ENCODE data around the gene FCGR3B.
"Not testable (repeated sequence)": the region's sequence is repeated elsewhere in the genome, so short reads cannot be mapped to it uniquely, and the experiment has no call there.

The FCGR3B gene

GRCh38 chr1:161638251-161638993 lies 7.4 kb upstream of the FCGR3B start:
- DNase-seq, result not testable (repeated sequence)

- DNase-seq, result not testable (repeated sequence)
These were observed 6.0 kb upstream of the FCGR3B start for GRCh38 chr1:161636976-161637375.

GRCh38 chr1:161636189-161636782 lies 5.3 kb upstream of the FCGR3B start:
- not testable (repeated sequence) for DNase-seq

- not testable (repeated sequence) for DNase-seq
These were observed 4.0 kb upstream of the FCGR3B start for GRCh38 chr1:161634993-161635392.

- DNase-seq, result not testable (repeated sequence)
These were observed 741 bp downstream of the FCGR3B start for GRCh38 chr1:161630128-161630742.

- DNase-seq, result not testable (repeated sequence)
These were observed 4.4 kb downstream of the FCGR3B start for GRCh38 chr1:161626445-161627146.

- DNase-seq, result not testable (repeated sequence)
These were observed 6.4 kb downstream of the FCGR3B start for GRCh38 chr1:161624605-161625004.

- not testable (repeated sequence) for DNase-seq
These were observed 7.5 kb downstream of the FCGR3B start for GRCh38 chr1:161623401-161624051.

- DNase-seq, result not testable (repeated sequence)
These were observed 8.9 kb downstream of the FCGR3B start for GRCh38 chr1:161622054-161622453.

- peak in 1 of 2 donors; percentile 56 for DNase-seq
These were observed 9.6 kb downstream of the FCGR3B start for GRCh38 chr1:161621181-161622000.

- DNase-seq, result not testable (repeated sequence)
These were observed 10.6 kb downstream of the FCGR3B start for GRCh38 chr1:161620399-161620798.

- not testable (repeated sequence) for DNase-seq
These were observed 12.5 kb downstream of the FCGR3B start for GRCh38 chr1:161618517-161618916.

- DNase-seq, result not testable (repeated sequence)
These were observed 14.6 kb downstream of the FCGR3B start for GRCh38 chr1:161616417-161616816.

GRCh38 chr1:161613142-161613514 lies 17.8 kb downstream of the FCGR3B start:
- not testable (repeated sequence) for DNase-seq

GRCh38 chr1:161612322-161613141 lies 18.4 kb downstream of the FCGR3B start:
- peak; percentile 89 to 96 for DNase-seq

- DNase-seq, result peak in 1 of 2 donors; percentile 52
These were observed 19.1 kb downstream of the FCGR3B start for GRCh38 chr1:161611866-161612321.

- not testable (repeated sequence) for DNase-seq
These were observed 20.8 kb downstream of the FCGR3B start for GRCh38 chr1:161610198-161610597.

- not testable (repeated sequence) for DNase-seq
These were observed 24.2 kb downstream of the FCGR3B start for GRCh38 chr1:161606541-161607336.

GRCh38 chr1:161605762-161606540 lies 25.0 kb downstream of the FCGR3B start:
- not testable (repeated sequence) for DNase-seq
